NCI-H446 (cell line): ENCODE measurements around the gene DLST.

Source experiments
- DNase-seq, 2 experiments: peaks; one replicate each; lab custom pipeline; 2025; lab: John Stamatoyannopoulos, UW

DLST gene

DNA sequence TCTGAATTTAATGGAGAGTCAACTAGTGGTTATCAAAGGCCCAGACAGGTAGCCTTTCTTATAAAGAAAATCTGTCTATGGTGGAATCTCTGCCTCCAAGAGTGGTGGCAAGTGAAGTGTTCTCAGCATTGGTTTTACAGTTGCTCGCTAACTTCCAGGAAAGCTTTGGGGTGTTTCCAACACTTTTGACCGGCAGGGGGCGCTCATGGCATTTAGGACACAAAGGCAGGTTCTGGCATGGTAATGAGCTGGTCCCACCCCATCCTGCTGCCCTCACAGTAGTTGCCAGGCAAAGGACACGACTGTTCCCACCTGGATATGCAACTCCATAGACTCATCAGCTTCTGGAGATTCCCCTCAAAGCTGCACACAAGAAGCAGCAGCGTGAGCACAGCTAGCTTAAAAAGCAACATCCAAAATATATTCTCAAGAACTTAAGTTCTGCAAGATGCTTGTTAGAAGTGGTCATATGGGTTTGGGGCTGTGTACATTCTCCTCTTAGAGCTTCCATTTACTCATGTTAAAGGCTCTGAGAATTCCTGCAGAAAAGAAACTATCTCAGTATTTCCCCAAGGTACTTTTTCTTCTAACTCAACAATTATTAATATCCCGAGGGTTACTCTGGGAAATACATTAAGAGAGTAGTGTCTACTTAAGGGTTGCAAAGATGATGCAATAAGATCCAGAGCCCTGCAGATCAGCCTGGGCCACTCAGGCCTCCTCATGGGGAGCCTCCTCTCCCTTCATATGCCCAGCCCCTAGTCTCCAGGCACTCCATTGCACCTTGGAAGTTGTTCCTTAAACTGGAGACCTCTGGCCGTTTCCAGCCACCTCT, 20.6 kb upstream of the DLST start:
- peak; percentile 79 to 90 for DNase-seq

DNA sequence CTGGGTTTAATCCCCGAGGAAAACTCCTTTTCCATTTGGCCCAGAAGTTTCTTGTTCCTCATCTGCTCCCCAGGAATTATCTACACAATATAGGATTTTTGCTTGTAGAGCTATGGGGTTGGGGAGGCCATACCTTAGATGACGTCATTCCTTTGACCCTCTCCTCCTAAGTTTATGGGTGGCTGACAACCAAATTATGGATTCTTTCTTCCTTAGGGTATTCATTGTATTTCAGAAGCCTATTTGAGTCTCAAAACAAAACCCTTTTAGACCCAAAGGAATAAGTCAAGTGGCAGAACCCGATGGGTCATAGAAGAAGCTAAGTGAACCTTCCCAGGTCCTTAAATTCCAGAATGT, 20.0 kb upstream of the DLST start:
- DNase-seq = no peak

DNA sequence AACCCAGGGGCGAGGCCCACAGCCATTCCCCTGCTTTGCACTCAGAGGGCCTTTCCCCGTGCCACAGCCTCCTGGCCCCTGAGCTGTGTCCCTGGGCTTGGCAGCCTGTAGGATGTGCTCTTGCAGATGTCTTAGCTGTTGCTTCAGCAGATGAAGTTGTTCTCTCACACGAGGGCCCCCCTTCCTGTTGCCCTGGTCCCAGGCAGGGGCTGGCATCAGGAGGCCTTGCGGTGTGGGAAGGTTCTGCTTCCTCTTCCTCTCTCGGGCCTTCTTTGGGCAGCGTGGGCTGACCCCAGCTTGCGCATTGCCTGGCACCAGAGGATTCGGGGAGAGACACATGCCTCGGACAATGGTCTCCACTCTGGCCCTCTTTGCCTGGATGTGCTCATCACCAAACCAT, 18.4 kb upstream of the DLST start:
- DNase-seq = no peak

DNA sequence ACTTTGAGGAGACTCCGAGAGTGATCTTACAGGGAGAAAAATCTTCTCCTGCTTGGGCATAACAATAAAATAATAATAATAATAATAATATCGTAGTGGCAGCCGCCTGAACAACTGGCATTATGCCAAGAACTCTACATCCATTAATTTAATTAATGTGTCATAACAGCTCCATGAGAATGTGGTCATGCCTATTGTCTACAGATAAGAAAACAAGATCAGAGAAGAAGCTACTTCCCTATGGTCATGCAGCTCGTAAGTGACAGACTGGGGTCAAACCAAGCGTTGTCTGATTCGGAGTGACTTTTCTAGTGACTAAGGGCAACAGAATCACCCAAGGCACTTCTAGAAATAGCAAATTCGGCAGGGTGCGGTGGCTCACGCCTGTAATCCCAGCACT, 17.5 kb upstream of the DLST start:
- DNase-seq = no peak

DNA sequence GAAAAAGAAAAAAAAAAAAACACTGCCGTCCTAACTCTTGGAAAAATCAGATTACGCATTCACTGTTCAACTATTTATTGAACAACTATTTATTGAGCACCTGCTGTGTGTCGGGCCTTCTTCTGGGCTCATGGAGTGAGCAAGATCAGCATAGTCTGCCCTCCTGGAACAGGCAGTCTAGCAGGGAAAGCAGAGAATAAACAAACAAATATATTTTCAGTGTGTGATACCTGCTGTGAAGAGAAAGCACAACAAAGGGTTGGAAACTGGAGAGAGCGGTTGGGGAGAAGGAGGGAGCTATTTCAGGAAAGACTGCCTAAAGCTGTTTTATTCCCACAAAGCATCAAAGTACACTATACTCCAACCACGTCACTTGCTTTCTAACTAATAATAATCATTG, 16.6 kb upstream of the DLST start:
- no peak for DNase-seq

DNA sequence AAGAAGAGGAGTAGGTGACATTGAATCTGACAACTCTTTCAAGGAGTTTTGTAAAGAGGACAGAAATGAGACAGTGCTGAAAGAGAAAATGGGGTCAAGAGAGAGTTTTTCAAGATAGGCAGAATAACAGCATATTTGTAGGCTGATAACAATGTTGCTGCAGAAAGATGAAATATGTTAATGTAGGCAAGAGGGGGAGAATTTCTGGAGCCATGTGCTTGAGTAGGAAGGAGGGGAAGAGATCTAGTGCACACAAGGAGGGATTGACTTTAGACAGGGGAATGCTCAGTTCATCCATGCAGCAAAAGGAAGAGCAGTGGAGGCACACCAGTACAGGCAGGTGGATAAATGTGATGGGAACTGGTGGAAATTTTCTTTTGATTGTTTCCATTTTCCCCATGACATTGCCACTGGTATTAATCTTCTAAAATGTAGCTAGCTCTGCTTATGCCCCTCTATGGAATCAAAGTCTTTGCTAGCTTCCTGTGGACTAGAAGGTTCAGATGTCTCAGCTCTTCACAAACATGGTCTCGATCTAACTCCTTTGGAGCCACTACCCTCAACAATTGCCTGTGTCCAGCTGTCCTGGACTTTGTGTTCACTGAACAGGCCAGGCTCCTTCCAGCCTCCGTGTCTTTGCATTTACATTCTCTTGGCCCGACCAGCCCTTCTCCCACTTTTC, 14.9 kb upstream of the DLST start:
- no peak for DNase-seq

DNA sequence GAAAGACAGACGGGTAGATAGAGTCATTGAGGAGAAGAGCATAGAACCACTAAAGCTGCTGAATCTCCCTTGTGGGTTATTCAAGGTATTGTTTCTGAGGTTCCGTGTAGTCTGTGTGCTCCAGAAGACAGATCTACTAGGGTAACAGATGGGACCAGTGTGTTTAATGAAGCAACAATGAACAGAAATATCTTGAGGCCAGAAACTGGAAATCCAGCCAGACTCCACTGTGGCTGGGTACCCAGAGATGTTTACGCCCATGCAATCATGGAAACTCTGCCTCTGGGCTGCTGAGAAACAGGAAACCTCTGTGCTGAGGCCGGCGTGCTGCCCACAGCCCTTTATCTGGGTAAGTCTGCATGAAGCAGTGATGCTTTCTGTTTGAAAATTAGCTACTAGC, 14.0 kb upstream of the DLST start:
- peak; percentile 28 to 74 for DNase-seq

DNA sequence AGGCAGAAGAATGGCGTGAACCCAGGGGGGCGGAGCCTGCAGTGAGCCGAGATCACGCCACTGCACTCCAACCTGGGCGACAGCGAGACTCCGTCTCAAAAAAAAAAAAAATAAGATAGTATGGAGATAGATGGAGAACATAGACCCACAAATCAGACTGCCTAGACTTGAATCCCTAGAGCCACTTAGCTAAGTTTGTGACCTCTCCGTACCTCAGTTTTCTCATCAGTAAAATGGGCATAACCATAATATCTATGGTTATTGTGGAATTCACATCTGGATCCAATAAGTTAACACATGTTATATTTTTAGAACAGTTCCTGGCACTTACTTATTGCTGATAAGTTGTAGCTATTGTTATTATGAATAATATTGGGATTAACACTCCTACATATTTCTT, 13.0 kb upstream of the DLST start:
- no peak for DNase-seq

DNA sequence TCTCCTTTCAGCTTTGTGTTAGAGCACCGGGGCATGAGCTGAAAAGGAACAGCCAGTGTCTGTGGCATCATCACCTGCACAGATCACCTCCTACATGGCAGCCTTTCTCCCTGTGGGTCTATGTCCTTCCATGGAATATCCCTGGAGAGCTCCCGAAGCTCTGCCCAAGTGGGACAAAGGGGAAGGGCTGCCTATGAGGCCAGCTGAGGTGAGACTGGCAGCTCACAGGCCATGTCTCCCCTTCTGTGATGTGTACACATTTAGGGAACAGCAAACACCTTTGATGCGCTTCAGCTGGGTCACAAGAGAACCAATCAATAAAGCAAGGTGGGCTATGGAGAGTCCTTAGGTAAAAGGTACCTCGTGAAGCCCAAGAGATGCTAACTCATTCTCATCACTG, 9.9 kb upstream of the DLST start:
- DNase-seq = no peak

DNA sequence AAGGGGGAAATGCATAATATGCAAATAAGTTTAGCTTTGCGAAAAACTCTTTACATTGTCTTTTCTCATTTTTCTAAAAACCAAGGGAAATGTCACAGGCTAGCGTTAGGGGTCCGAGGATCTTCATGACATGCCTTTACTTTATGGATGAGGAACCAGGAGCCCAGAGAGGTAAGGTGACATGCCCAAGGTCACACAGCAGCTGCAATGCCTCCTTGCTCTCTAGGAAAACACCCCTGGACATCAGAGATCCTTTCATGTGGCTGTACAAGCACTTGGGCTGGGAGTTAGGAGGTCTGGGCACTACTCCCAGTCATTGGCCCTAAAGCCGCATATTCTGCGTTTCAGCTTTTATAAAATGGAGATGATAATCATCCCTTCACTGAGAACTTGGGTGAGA, 6.5 kb upstream of the DLST start:
- DNase-seq = no peak

DNA sequence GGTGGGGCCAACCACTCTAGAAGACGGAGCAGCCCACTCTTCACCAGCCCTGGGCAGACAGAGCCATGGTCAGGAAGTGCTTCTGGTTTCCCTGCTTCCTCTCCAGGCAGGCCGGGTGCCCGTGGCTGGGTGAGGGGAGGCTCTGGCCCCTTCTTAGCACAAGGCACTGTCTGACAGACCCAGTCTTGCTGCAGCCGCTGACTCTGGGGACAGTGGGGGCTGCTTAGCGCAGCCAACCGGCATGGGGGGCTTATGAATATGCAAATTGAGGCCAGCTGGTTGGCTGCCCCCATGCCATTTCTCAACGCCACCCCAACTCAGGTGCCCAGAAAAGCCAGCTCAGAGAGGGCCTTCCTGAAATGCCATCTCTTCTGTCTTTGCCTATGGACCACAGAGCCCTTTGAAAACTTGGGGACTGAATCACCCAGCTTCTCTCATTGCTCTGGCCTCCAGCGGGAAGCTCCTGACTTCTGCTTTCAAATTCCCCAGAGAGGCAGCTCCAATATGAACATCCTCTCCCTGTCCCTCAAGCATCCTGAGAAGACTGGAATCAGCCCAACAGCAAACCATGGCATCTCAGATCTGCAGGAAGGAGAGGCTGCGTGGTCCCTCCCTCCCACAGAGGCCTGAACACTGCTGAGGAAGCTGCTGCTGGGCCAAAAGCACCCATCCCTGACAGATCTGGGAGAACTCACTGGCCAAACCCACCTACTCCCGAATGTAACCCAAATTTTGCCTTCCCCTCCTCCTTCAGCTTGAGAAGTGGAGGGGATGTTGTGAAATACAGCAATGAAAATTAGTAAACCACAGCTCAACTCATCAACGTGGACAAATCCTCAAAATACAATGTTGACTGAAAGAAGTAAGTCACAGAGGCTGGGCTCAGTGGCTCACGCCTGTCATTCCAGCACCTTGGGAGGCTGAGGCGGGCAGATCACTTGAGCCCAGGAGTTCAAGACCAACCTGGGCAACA, 5.5 kb upstream of the DLST start, which contains the start of gene PROX2:
TSS of gene PROX2 (minus strand) at position 205 of the 973 bp plus-strand sequence. CDS start 12,311 bp downstream, outside the sequence.
- no peak for DNase-seq

DNA sequence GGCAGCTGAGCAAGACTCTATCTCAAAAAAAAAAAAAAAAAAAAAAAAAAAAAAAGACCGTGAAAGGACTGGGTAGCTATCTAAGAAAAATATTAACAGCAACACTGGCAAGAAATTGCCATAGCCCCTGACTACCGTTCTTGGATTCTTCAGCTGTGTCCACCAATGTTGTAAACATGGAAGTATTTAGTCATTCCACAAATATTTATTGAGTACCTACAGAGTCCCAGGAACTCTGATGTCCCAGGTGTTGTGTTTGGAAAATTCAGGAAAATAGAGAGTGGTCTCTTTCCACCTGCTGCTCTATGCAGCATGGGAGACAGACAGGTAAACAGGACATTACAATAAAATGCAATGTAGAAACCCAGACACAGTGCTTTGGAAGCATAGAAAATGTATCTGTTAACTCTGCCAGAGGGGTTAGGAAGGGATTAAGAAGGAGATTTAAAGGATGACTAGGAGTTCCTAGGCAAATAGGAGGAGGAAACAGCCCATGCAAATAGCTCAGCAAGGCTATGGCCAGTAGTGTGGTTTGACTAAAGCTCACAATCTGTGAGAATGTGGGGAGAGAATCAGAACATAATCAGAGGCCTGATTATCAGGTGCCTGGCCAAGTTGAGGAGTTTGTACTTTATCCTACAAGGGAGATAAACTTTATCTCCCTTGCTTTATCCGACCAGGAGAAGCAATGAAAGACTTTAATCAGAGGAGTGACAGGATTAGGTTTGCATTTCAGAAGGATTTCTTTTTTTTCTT, 2.1 kb upstream of the DLST start:
- no peak for DNase-seq

DNA sequence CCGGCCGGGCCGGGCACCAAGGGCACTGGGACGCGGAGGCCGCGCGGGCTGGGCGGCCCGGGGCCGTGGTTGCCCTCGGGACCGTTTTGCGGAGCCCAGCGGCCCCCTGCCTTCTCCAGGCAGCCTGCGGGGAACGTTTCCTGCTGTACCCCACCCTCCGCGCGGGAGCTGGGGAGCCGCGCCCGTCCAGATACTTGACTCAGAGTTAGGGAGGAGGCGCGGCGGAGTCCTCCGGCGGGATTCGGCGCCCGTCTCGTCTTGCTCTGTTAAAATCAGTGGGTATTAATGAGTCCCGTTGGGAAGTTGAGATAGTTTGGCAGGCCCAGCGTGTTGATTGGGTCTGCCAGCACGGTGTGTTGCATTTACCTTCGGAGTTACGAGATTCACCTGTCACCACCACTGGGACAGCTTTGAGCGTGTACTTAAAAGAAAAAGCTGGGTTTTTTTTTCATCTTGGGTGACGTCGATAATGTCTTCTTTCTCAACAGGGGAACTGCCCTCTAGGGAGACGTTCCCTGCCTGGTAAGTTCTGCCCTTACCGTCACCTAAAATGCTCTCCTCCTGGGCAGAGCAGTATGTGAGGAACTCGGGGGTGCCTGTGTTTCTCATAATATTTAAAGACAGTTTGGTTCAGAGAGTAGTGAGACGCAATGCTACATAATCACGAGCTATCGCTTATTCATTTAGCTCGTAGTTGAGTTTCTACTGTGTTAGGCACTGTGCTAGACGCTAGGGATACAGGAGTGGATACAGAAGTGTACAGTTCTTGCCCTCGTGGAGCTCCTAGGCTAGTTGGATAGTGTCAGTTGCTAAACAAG, 596 bp downstream of the DLST start:
- no peak for DNase-seq

DNA sequence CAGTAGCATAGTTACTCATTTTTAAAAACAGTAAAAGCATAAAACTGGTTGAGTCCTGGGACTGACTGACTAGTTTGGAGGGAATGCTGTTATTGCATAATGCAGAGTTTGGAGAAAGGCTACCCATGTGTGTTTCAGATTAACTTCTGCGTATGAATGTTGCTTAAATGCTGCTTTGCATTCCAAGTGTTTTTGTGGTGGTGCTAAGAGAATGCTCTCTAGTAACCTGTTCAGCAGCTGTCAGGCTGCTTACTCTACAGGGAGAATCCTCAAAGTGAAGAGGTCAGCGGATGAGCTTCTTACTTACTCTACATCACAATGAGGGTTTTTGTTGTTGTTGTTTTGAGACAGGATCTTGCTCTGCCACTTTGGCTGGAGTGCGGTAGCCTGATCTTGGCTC, 4.3 kb downstream of the DLST start:
- DNase-seq = no peak

DNA sequence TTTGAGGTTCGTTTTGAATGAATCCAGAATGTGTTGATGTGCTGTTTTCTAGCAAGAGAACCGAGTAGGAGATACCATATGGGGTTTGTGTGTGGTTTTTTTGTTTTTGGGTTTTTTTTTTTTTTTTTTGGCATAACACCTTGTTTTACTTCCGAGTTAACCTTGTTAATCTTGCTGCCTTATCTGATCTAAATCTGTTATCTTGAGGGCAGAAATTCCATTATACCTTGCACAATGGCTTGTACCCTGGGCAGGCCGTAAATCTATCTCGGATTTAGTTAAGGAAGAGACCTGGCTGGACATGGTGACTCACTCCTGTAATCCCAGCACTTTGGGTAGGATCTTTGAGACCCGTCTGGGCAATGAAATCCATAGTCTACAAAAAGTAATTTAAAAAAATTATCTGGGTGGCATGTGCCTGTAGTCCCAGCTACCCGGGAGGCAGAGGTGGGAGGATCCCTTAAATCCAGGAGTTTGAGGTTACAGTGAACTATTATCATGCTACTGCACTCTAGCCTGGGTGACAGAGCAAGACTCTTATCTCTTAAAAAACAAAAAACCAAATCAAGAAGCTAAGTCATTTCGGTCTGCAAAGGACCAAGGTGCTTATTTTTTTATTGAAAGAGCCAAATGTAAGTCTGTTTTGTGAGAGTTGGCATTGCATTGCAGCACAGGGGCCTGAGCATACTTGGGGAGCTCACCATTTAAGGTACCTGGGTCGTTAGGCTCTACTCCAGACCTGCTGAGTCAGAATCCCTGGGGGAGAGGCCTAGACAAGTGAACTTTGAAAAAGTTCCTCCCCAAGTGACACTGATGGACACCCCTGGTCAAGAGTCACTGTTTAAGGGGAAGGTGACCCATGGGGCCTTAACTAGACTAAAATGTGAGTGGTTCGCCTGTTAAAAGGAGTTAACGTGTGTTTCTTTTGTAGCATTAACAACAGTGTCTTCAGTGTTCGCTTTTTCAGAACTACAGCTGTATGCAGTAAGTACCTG, 6.7 kb downstream of the DLST start:
- DNase-seq = no peak

DNA sequence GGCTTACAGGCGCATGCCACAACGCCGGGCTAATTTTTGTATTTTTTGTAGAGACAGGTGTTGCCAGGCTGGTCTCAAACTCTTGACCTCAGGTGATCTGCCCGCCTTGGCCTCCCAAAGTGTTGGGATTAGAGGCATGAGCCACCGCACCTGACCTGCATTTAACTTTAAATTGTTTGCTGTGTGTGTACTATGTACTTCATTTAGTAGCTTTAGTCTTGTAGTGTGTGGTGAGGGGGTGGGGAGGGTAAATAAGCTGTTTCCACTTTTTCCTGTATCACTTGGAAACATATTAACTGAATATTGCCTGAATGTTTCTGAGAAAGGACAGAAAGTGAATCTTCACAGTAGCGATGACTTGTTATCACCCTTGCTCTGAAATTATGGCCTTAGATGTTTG, 8.5 kb downstream of the DLST start:
- no peak for DNase-seq

DNA sequence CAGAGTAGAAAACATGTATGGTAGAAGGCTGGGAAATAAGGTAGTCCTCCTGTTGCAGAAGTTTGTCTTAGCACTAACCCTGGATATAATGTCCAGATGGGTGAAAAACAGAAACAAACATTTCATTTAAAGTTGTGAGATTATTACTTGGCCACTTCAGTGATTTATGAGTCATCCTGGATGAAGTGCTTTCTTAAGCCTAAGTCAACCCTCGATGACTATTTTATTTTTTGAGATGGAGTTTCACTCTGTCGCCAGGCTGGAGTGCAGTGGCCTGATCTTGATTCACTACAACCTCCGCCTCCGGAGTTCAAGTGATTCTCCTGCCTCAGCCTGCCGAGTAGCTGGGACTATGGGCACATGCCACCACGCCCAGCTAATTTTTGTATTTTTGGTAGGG, 10.2 kb downstream of the DLST start:
- no peak for DNase-seq

DNA sequence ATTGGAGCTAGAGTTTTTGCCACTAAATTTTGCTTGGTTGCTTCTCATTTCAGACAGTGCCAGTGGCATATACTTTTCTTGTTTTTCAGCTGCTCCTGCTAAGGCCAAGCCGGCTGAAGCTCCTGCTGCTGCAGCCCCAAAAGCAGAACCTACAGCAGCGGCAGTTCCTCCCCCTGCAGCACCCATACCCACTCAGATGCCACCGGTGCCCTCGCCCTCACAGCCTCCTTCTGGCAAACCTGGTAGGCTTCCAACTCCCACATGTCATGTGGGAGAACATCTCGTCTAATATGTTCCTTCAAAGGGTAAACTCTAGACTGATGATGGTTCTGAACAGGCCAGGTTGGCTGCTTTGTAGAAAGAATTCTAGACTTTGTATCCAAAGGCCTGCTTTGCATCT, 11.0 kb downstream of the DLST start:
- DNase-seq = no peak

DNA sequence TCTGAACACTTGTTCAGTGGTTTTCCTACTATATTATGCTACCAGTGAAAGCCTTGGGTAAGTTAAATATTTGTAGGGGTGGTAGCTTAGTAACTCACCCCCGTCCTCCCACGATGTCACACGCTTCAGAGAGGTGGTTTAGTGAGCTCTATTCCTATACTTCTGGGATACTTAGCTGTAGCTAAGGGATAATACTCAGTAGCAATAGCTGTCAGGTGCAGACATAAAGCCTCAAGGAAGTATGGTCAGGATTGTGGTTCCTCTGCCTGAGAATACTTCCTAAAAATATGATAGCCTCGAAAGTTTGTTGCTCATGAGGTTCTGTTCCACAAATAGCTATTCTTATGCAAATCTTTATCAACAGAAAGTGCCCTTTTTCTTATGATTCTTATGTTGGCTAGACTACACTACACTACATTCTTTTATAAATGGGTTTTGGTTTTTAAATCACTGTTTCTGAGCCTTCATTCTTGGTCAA, 11.9 kb downstream of the DLST start:
- no peak for DNase-seq
